K562 (cell line): ENCODE results near the gene INO80E. TPM values are rescaled to one million over a fixed set of nuclear protein-coding genes. Genes with fewer than 3 reads are reported as not detected.

Source experiments
- C11orf30 ChIP-seq: fragments of 450-650 bp; IDR thresholded peaks from 2 replicates; pipeline ENCODE4 v1.6.1; 2016; ENCODE audit warnings: low read depth, mild to moderate bottlenecking
- CREM ChIP-seq: IDR thresholded peaks from 2 replicates; pipeline ENCODE4 v1.6.1; 2014; ENCODE audit warnings: antibody characterized with exemption, low read depth
- FOXJ3 ChIP-seq: sonication (generic); formaldehyde crosslinking; IDR thresholded peaks from 2 replicates; pipeline ENCODE4 v1.4.0; 2020; ENCODE audit warnings: mild to moderate bottlenecking, missing genetic modification reagents
- HNRNPL ChIP-seq: fragments of 200-400 bp; formaldehyde crosslinking; IDR thresholded peaks from 2 replicates; pipeline ENCODE4 v1.6.1; 2017; ENCODE audit warnings: low read depth, mild to moderate bottlenecking, low read length
- MAFK ChIP-seq: IDR thresholded peaks from 2 replicates; pipeline ENCODE4 v1.6.1; 2011; ENCODE audit warnings: low read length, improper control_type of control experiment
- MBD2 ChIP-seq: sonication (generic); IDR thresholded peaks from 2 replicates; pipeline ENCODE4 v1.6.1; 2016; ENCODE audit warnings: low read depth, borderline replicate concordance
- POLR2A ChIP-seq: fragments of 450-650 bp; conservative IDR thresholded peaks from 2 replicates; pipeline ENCODE4 v1.6.1; 2016
- ZC3H4 ChIP-seq: sonication (generic); formaldehyde crosslinking; IDR thresholded peaks from 2 replicates; pipeline ENCODE4 v1.9.0; 2021; ENCODE audit warnings: missing genetic modification reagents, borderline replicate concordance
- polyA plus RNA-seq, 8 experiments: library from polyadenylated mRNA; depleted of rRNA in 4 of 8; stranded (reverse) in 5 of 8; unstranded in 3 of 8; fragments of >200 nt; fragmentation: Nextera tagmentation in 2 of 8; fragmentation: Illumina TruSeq in 1 of 8; extraction: Ambion mirVana in 2 of 8; extraction: Trizol in 1 of 8; gene quantifications; 2 replicates each; pipeline versions ENCODE4 v1.2.1 to v1.2.3, GENCODE V29; 2011 to 2014; ENCODE audit warnings: inconsistent platforms in 1 of 8, missing spikeins in 1 of 8
- total RNA-seq, 7 experiments: library from RNA; depleted of rRNA in 6 of 7; stranded (reverse); fragments of >200 nt in 6 of 7; fragmentation: Illumina TruSeq in 2 of 7; extraction: Trizol in 2 of 7; gene quantifications; 2 replicates each; pipeline versions ENCODE4 v1.2.1 to v1.2.3, GENCODE V29; 2011 to 2021; ENCODE audit warnings: low replicate concordance in 1 of 7
- TF ChIP-seq, protein P1 (sequence below): fragments of 450-650 bp; IDR thresholded peaks from 2 replicates; pipeline ENCODE4 v1.6.1; 2016; ENCODE audit warnings: mild to moderate bottlenecking, moderate library complexity
- TF ChIP-seq, protein P2 (sequence below): sonication (generic); formaldehyde crosslinking; IDR thresholded peaks from 2 replicates; pipeline ENCODE4 v1.8.0; 2022; ENCODE audit warnings: missing genetic modification reagents, mild to moderate bottlenecking, borderline replicate concordance
- TF ChIP-seq, protein P3 (sequence below): fragments of 450-650 bp; IDR thresholded peaks from 2 replicates; pipeline ENCODE4 v1.6.1; 2017; ENCODE audit warnings: antibody characterized with exemption, mild to moderate bottlenecking

INO80E gene
- total and polyA plus RNA-seq, 9 of the 15 experiments (the other 6 are each of a cell fraction or from before 2014, with no cell fraction given), result 0.31 to 102 (median 49.3) TPM

DNA sequence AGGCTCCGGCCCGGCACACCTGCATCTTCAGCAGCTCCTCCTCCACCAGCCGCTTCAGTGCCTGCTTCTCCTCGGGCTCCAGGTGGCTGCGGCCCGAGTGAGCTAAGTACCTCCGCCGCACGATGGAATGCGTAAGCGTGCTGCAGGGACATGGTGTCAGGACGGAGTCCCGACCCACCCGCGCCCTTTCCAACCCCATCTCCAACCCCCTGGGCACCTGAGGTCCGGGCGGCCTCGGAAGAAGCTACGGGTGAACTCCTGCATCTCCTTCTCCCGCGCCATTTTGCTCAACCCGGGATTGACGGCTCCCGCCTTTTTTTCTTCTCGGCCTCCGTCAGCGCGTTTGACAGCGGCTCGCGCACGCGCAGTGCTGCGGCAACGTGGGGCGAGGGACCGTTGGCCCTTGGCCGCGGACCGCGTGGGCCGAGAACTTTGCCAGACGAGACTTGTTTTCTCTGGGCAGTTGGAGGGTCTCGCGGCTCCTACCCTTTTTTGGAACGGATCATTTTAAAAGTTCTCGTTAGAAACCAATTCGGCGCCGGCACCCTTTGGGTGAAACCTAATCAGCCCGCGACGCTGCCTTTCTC is 624 bp upstream of the INO80E start, which contains the start of gene HIRIP3 (continued):
- TF ChIP-seq, protein P1, sequence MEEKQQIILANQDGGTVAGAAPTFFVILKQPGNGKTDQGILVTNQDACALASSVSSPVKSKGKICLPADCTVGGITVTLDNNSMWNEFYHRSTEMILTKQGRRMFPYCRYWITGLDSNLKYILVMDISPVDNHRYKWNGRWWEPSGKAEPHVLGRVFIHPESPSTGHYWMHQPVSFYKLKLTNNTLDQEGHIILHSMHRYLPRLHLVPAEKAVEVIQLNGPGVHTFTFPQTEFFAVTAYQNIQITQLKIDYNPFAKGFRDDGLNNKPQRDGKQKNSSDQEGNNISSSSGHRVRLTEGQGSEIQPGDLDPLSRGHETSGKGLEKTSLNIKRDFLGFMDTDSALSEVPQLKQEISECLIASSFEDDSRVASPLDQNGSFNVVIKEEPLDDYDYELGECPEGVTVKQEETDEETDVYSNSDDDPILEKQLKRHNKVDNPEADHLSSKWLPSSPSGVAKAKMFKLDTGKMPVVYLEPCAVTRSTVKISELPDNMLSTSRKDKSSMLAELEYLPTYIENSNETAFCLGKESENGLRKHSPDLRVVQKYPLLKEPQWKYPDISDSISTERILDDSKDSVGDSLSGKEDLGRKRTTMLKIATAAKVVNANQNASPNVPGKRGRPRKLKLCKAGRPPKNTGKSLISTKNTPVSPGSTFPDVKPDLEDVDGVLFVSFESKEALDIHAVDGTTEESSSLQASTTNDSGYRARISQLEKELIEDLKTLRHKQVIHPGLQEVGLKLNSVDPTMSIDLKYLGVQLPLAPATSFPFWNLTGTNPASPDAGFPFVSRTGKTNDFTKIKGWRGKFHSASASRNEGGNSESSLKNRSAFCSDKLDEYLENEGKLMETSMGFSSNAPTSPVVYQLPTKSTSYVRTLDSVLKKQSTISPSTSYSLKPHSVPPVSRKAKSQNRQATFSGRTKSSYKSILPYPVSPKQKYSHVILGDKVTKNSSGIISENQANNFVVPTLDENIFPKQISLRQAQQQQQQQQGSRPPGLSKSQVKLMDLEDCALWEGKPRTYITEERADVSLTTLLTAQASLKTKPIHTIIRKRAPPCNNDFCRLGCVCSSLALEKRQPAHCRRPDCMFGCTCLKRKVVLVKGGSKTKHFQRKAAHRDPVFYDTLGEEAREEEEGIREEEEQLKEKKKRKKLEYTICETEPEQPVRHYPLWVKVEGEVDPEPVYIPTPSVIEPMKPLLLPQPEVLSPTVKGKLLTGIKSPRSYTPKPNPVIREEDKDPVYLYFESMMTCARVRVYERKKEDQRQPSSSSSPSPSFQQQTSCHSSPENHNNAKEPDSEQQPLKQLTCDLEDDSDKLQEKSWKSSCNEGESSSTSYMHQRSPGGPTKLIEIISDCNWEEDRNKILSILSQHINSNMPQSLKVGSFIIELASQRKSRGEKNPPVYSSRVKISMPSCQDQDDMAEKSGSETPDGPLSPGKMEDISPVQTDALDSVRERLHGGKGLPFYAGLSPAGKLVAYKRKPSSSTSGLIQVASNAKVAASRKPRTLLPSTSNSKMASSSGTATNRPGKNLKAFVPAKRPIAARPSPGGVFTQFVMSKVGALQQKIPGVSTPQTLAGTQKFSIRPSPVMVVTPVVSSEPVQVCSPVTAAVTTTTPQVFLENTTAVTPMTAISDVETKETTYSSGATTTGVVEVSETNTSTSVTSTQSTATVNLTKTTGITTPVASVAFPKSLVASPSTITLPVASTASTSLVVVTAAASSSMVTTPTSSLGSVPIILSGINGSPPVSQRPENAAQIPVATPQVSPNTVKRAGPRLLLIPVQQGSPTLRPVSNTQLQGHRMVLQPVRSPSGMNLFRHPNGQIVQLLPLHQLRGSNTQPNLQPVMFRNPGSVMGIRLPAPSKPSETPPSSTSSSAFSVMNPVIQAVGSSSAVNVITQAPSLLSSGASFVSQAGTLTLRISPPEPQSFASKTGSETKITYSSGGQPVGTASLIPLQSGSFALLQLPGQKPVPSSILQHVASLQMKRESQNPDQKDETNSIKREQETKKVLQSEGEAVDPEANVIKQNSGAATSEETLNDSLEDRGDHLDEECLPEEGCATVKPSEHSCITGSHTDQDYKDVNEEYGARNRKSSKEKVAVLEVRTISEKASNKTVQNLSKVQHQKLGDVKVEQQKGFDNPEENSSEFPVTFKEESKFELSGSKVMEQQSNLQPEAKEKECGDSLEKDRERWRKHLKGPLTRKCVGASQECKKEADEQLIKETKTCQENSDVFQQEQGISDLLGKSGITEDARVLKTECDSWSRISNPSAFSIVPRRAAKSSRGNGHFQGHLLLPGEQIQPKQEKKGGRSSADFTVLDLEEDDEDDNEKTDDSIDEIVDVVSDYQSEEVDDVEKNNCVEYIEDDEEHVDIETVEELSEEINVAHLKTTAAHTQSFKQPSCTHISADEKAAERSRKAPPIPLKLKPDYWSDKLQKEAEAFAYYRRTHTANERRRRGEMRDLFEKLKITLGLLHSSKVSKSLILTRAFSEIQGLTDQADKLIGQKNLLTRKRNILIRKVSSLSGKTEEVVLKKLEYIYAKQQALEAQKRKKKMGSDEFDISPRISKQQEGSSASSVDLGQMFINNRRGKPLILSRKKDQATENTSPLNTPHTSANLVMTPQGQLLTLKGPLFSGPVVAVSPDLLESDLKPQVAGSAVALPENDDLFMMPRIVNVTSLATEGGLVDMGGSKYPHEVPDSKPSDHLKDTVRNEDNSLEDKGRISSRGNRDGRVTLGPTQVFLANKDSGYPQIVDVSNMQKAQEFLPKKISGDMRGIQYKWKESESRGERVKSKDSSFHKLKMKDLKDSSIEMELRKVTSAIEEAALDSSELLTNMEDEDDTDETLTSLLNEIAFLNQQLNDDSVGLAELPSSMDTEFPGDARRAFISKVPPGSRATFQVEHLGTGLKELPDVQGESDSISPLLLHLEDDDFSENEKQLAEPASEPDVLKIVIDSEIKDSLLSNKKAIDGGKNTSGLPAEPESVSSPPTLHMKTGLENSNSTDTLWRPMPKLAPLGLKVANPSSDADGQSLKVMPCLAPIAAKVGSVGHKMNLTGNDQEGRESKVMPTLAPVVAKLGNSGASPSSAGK, result peak; percentile 97
- no peak for TF ChIP-seq HNRNPL
- no peak for TF ChIP-seq MAFK
- TF ChIP-seq ZC3H4 (CRISPR knock-in tag), result no peak
- no peak for TF ChIP-seq C11orf30
- no peak for TF ChIP-seq FOXJ3 (CRISPR knock-in tag)
- TF ChIP-seq MBD2, result peak; percentile 16; the same call in 1 of the 2 replicates
- TF ChIP-seq CREM, result no peak
- TF ChIP-seq, protein P2, sequence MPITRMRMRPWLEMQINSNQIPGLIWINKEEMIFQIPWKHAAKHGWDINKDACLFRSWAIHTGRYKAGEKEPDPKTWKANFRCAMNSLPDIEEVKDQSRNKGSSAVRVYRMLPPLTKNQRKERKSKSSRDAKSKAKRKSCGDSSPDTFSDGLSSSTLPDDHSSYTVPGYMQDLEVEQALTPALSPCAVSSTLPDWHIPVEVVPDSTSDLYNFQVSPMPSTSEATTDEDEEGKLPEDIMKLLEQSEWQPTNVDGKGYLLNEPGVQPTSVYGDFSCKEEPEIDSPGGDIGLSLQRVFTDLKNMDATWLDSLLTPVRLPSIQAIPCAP (CRISPR knock-in tag), result no peak
- TF ChIP-seq, protein P3, sequence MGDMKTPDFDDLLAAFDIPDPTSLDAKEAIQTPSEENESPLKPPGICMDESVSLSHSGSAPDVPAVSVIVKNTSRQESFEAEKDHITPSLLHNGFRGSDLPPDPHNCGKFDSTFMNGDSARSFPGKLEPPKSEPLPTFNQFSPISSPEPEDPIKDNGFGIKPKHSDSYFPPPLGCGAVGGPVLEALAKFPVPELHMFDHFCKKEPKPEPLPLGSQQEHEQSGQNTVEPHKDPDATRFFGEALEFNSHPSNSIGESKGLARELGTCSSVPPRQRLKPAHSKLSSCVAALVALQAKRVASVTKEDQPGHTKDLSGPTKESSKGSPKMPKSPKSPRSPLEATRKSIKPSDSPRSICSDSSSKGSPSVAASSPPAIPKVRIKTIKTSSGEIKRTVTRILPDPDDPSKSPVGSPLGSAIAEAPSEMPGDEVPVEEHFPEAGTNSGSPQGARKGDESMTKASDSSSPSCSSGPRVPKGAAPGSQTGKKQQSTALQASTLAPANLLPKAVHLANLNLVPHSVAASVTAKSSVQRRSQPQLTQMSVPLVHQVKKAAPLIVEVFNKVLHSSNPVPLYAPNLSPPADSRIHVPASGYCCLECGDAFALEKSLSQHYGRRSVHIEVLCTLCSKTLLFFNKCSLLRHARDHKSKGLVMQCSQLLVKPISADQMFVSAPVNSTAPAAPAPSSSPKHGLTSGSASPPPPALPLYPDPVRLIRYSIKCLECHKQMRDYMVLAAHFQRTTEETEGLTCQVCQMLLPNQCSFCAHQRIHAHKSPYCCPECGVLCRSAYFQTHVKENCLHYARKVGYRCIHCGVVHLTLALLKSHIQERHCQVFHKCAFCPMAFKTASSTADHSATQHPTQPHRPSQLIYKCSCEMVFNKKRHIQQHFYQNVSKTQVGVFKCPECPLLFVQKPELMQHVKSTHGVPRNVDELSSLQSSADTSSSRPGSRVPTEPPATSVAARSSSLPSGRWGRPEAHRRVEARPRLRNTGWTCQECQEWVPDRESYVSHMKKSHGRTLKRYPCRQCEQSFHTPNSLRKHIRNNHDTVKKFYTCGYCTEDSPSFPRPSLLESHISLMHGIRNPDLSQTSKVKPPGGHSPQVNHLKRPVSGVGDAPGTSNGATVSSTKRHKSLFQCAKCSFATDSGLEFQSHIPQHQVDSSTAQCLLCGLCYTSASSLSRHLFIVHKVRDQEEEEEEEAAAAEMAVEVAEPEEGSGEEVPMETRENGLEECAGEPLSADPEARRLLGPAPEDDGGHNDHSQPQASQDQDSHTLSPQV, result peak; percentile 81
- TF ChIP-seq POLR2A, result no peak
